Left lung (tissue), 10 donors: ENCODE data around the gene STUB1. TPM values are rescaled to one million over a fixed set of nuclear protein-coding genes. Genes with fewer than 3 reads are reported as not detected.

ENCODE experiments used
- ATAC-seq: fragments of 200-7000 bp; cut with Tn5 transposase; one replicate; pipeline ENCODE4 v1.9.1; 2020; ENCODE audit warnings: moderate library complexity
- DNase-seq, 4 donors: peaks; one replicate each; pipeline ENCODE4 v3.0.0-alpha.2; 2013 to 2020
- H3K27ac ChIP-seq, 2 donors: fragments of 200-600 bp; sonication (generic) in 1 of 2; one replicate each; pipeline versions ENCODE4 v1.5.0 to v1.8.0; 2020 to 2021
- H3K27me3 ChIP-seq, 2 donors: fragments of 200-600 bp; sonication (generic) in 1 of 2; one replicate each; pipeline versions ENCODE4 v1.5.0 to v1.8.0; 2020 to 2021
- H3K36me3 ChIP-seq, 2 donors: fragments of 200-600 bp; sonication (generic) in 1 of 2; one replicate each; pipeline versions ENCODE4 v1.5.0 to v1.8.0; 2020 to 2021
- H3K4me1 ChIP-seq, 2 donors: fragments of 200-600 bp; one replicate each; pipeline ENCODE4 v1.8.0; 2021
- H3K4me3 ChIP-seq, 2 donors: fragments of 200-600 bp; sonication (generic) in 1 of 2; one replicate each; pipeline versions ENCODE4 v1.5.0 to v1.8.0; 2020 to 2021; ENCODE audit warnings: mild to moderate bottlenecking in 1 of 2
- H3K9me3 ChIP-seq, 2 donors: fragments of 200-600 bp; sonication (generic) in 1 of 2; one replicate each; pipeline versions ENCODE4 v1.5.0 to v1.8.0; 2020 to 2021
- CTCF ChIP-seq, 2 donors: fragments of 200-600 bp; sonication (generic) in 1 of 2; IDR thresholded peaks; one replicate each; pipeline versions ENCODE4 v1.5.0 to v1.8.0; 2021; ENCODE audit warnings: antibody characterized with exemption in 2 of 2
- intact Hi-C, 2 donors: fragments of 100-400 bp; cut with DNase I; formaldehyde crosslinking; loops; one replicate each; pipeline versions ENCODE4 v1.11.2 to v1.14.2; 2022
- polyA plus RNA-seq, 6 donors: library from polyadenylated mRNA; unstranded; fragments of 120-200 nt; gene quantifications; one replicate each; pipeline ENCODE4 v1.2.1, GENCODE V29; 2013; ENCODE audit not compliant: insufficient read length in 6 of 6
- total RNA-seq, 2 donors: library from RNA; stranded (reverse); fragmentation: NEBNext Ultra II Directional; extraction: Animal tissue kit (Norgen Biotek cat#: 25700); gene quantifications; one replicate each; pipeline ENCODE4 v1.2.1, GENCODE V29; 2021
- donor health status: DM: no; HTN: yes; CAD: no.
- donor health status: DM: no; HTN: no; CAD: no.

Gene STUB1
- total and polyA plus RNA-seq, 8 donors, result 92.9 to 143 (median 108) TPM

DNA sequence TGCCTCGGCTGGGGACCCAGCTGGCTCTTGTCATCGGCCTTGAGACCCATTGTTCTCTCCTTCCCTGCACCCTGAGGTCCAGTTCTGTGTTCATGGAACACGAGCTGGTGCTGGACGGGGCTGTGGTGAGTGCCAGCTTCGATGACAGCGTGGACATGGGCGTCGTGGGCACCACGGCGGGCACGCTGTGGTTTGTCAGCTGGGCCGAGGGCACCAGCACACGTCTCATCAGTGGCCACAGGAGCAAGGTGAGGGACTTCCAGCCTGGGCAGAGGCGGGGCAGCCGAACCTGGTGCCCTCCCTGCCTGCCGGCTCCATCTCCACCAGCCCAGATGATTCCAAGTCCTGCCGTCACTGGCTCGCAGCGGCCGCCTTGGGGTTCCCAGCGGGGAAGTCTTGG, 17.6 kb upstream of the STUB1 start:
- peaks cover 0 to 18% of the 10 kb centered on the region in 2 donors for H3K36me3 ChIP-seq
- no peak for DNase-seq
- peaks cover 3 to 21% of the 10 kb centered on the region in 2 donors for H3K4me1 ChIP-seq
- TF ChIP-seq CTCF (IDR thresholded peaks at IDR 0.05), result no peak
- H3K9me3 ChIP-seq, result no peaks in the 10 kb centered on the region
- no peak overlapping the region for H3K4me3 ChIP-seq
- H3K27me3 ChIP-seq, result no peaks in the 10 kb centered on the region
- intact Hi-C loops, result loop anchor here in 1 of 2 donors (5.0 kb wide), 1 partner anchor 85 kb away; no protein-coding TSS in a partner anchor
- no peak for ATAC-seq
- H3K27ac ChIP-seq, result no peak overlapping the region

- intact Hi-C loops, result no loop called here
- no peak for TF ChIP-seq CTCF (IDR thresholded peaks at IDR 0.05)
Measured at GRCh38 chr16:666572-666971, 13.6 kb upstream of the STUB1 start.

GRCh38 chr16:667113-667779, 13.0 kb upstream of the STUB1 start:
- Histone ChIP-seq H3K4me1 (peaks cover 6 to 18% of the 10 kb centered on the region in 2 donors), H3K4me3 (peak overlapping the region in 1 of 2 donors; percentile 83), H3K36me3 (peaks cover 0 to 34% of the 10 kb centered on the region in 2 donors), H3K9me3 (no peaks in the 10 kb centered on the region), H3K27me3 (no peaks in the 10 kb centered on the region), H3K27ac (peak overlapping the region; percentile 69 to 70)
- no peak for TF ChIP-seq CTCF (IDR thresholded peaks at IDR 0.05)
- ATAC-seq (no peak), DNase-seq (no peak)
- intact Hi-C loops, result no loop called here

More at GRCh38 chr16:666572-666971, 13.6 kb upstream of the STUB1 start:
- Histone ChIP-seq H3K27ac (no peak overlapping the region), H3K4me3 (no peak overlapping the region), H3K27me3 (no peaks in the 10 kb centered on the region), H3K9me3 (no peaks in the 10 kb centered on the region), H3K4me1 (peaks cover 6 to 19% of the 10 kb centered on the region in 2 donors), H3K36me3 (peaks cover 0 to 27% of the 10 kb centered on the region in 2 donors)
- ATAC-seq (no peak), DNase-seq (no peak)

DNA sequence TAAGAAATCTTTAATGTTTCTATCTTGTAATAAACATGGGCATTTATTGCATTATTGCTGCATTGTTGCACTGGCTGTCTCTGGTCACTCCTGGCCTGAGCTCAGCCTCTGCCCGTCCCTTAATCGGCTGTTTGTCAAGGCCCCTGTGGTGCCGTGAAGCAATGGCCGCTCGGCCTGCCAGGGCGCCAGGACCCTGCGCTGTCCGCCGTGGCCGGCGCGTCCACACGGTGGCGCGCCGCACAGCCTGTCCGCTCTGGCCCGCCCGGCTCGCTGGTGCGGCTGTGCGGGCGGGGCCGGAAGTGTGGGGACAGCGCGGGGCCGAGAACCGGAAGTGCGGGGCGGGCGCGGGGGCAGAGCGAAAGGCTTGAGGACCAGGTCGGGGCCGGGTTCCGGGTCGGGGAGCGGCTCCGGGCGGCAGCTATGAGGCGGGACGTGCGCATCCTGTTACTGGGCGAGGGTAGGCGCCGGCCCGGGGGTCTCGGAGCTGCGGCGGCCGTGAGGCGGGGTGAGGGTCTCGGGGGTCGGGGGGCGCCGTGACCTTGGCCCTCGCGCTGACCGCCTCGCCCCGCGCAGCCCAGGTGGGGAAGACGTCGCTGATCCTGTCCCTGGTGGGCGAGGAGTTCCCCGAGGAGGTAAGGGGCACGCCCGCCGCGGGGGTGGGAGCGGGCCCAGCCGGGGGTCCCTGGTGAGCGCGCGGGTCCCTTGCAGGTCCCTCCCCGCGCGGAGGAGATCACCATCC, 12.3 kb upstream of the STUB1 start, which contains the start of gene RHOT2:
Gene RHOT2 (plus strand): TSS at position 353 of the 739 bp plus-strand sequence. CDS start 68 bp downstream, at position 421.
- H3K9me3 ChIP-seq, result no peaks in the 10 kb centered on the region
- intact Hi-C loops, result no loop called here
- DNase-seq (peak; percentile 83 to 99 (median 93)), ATAC-seq (peak; percentile 98)
- peak within 1 kb of the TSS; percentile 83 to 98 for H3K4me3 ChIP-seq
- peak; percentile 77 to 97 for TF ChIP-seq CTCF (IDR thresholded peaks at IDR 0.05)
- H3K27me3 ChIP-seq, result no peaks in the 10 kb centered on the region
- H3K36me3 ChIP-seq, result peaks cover 0 to 41% of the 10 kb centered on the region in 2 donors
- H3K4me1 ChIP-seq, result peaks cover 6 to 18% of the 10 kb centered on the region in 2 donors
- H3K27ac ChIP-seq, result peak within 1 kb of the TSS; percentile 69 to 70
